Ovary (tissue), 3 donors: Measurements from ENCODE around the gene DZIP1.

Experiments used
- EP300 ChIP-seq: sonication (generic); formaldehyde crosslinking; IDR thresholded peaks from one replicate; pipeline ENCODE4 v1.6.1; 2017; ENCODE audit warnings: antibody characterized with exemption
- POLR2A ChIP-seq: fragments of 450-650 bp; IDR thresholded peaks from one replicate; pipeline ENCODE4 v1.6.1; 2017; ENCODE audit warnings: antibody characterized with exemption, mild to moderate bottlenecking, moderate library complexity
- TF ChIP-seq, protein P1 (sequence below), 3 donors: fragments of 450-650 bp in 2 of 3; fragments of 200-600 bp in 1 of 3; IDR thresholded peaks; one replicate each; pipeline versions ENCODE4 v1.5.1 to v1.8.0; 2016 to 2022; ENCODE audit warnings: antibody characterized with exemption in 3 of 3, mild to moderate bottlenecking in 1 of 3
- donor health status: DM: no; HTN: no; CAD: no.

GRCh38 chr13:95650696-95651095 is 6.2 kb upstream of the DZIP1 start:
- TF ChIP-seq, protein P1, sequence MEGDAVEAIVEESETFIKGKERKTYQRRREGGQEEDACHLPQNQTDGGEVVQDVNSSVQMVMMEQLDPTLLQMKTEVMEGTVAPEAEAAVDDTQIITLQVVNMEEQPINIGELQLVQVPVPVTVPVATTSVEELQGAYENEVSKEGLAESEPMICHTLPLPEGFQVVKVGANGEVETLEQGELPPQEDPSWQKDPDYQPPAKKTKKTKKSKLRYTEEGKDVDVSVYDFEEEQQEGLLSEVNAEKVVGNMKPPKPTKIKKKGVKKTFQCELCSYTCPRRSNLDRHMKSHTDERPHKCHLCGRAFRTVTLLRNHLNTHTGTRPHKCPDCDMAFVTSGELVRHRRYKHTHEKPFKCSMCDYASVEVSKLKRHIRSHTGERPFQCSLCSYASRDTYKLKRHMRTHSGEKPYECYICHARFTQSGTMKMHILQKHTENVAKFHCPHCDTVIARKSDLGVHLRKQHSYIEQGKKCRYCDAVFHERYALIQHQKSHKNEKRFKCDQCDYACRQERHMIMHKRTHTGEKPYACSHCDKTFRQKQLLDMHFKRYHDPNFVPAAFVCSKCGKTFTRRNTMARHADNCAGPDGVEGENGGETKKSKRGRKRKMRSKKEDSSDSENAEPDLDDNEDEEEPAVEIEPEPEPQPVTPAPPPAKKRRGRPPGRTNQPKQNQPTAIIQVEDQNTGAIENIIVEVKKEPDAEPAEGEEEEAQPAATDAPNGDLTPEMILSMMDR (IDR thresholded peaks at IDR 0.05): no peak
- no peak for TF ChIP-seq POLR2A
- no peak for TF ChIP-seq EP300
